Measurements from ENCODE around the gene MPP3. TPM values are rescaled to one million over a fixed set of nuclear protein-coding genes. Genes with fewer than 3 reads are reported as not detected.

MPP3 gene
- total RNA-seq, 1 experiment from 2014 or later: 19.5 TPM

DNA sequence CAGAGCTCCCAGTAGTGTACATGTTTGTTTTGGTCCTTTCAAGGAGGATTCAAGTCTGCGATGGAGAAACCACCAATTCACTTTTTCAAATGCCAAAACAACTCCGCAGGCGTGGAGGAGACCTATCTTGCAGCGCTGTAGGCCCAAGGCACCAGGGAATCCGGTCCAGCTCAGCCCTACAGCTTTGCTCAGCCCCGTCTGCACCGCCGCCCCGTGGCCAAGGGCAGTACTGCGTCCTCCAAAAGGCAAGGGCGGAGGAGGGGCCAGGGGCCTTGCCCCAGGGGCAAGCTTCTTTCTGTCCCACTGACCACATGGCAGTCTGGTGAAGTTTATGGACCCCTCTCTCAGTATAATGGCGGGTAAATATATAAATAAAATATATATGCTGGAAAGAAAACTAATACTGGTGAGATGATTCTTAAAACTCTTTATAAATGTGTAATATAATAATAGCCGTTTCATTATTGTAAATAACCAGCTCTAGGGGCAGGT is 13.3 kb upstream of the MPP3 start:
- intact Hi-C loops (cut with micrococcal nuclease): loop anchor here (1.0 to 10.0 kb wide), 3 partner anchors 13 to 151 kb away; partner anchors contain the start of gene MPP3
- BruUV-seq (replicated peaks): no TSS peak
- RAD21 ChIA-PET (ENCODE audit: low non-redundant PET in 1 of 2, low total read pairs in 2 of 2, uncharacterized antibody in 2 of 2, unreplicated experiment in 2 of 2): interaction anchor here (0.5 to 0.6 kb wide), 2 partner anchors 84 to 199 kb away, joined by 3 read pairs; no protein-coding TSS in a partner anchor
- Histone ChIP-seq H3K9me3 (ENCODE audit: control insufficient read depth in 1 of 2, insufficient read depth in 1 of 2, low read depth in 1 of 2, low read length in 2 of 2) (no peaks in the 10 kb centered on the region), H3K27me3 (ENCODE audit: insufficient read depth, low read length) (no peaks in the 10 kb centered on the region), H3K4me3 (replicated peaks in 1 of 2; ENCODE audit: low read depth in 1 of 2, low read length in 2 of 2) (no peak overlapping the region), H2AFZ (ENCODE audit: low read depth, low read length, poor library complexity, severe bottlenecking) (peak overlapping the region; percentile 92), H3K9me2 (ENCODE audit: insufficient read depth) (no peaks in the 10 kb centered on the region), H4K20me1 (ENCODE audit: insufficient read depth) (no peaks in the 10 kb centered on the region), H3K9ac (ENCODE audit: low read length) (no peak overlapping the region), H3K36me3 (ENCODE audit: control insufficient read depth in 1 of 2, insufficient read depth in 2 of 2, low read length in 2 of 2) (no peaks in the 10 kb centered on the region), H3K79me2 (ENCODE audit: insufficient read depth, low read length) (no peaks in the 10 kb centered on the region), H3K4me2 (ENCODE audit: low read length) (peak overlapping the region; percentile 23; the same call in 1 of the 2 replicates), H3K4me1 (ENCODE audit: control insufficient read depth in 1 of 2, insufficient read depth in 2 of 2, low read length in 2 of 2) (peaks cover 18 to 25% of the 10 kb centered on the region in 2 experiments), H3K27ac (ENCODE audit: low read depth, low read length) (no peak overlapping the region)
- DNase-seq (ENCODE audit: low read depth, low spot score) (peak; percentile 70), ATAC-seq (peak; percentile 93)
- CTCF ChIA-PET: interaction anchor here (0.7 to 2.1 kb wide), 25 partner anchors 9 to 156 kb away, joined by 3 to 15 read pairs (median 5); partner anchors contain the start of genes DUSP3 and MPP3
- no peak for TF ChIP-seq ZNF274 (IDR thresholded peaks at IDR 0.05; ENCODE audit: low read depth, low read length)
- peak; percentile 24; the same call in 1 of the 2 replicates for TF ChIP-seq ZFX (IDR thresholded peaks at IDR 0.05)
- peak; percentile 91 for TF ChIP-seq RAD21 (IDR thresholded peaks at IDR 0.05; ENCODE audit: low read depth)
- TF ChIP-seq, protein P1, sequence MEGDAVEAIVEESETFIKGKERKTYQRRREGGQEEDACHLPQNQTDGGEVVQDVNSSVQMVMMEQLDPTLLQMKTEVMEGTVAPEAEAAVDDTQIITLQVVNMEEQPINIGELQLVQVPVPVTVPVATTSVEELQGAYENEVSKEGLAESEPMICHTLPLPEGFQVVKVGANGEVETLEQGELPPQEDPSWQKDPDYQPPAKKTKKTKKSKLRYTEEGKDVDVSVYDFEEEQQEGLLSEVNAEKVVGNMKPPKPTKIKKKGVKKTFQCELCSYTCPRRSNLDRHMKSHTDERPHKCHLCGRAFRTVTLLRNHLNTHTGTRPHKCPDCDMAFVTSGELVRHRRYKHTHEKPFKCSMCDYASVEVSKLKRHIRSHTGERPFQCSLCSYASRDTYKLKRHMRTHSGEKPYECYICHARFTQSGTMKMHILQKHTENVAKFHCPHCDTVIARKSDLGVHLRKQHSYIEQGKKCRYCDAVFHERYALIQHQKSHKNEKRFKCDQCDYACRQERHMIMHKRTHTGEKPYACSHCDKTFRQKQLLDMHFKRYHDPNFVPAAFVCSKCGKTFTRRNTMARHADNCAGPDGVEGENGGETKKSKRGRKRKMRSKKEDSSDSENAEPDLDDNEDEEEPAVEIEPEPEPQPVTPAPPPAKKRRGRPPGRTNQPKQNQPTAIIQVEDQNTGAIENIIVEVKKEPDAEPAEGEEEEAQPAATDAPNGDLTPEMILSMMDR (IDR thresholded peaks at IDR 0.05 in 2 of 3, conservative IDR thresholded peaks at IDR 0.05 in 1 of 3; ENCODE audit: borderline replicate concordance in 1 of 3, insufficient read depth in 1 of 3, low read depth in 2 of 3, low read length in 2 of 3): peak; percentile 90 to 100 (median 96)
- POLR2A ChIA-PET: no interaction called here

DNA sequence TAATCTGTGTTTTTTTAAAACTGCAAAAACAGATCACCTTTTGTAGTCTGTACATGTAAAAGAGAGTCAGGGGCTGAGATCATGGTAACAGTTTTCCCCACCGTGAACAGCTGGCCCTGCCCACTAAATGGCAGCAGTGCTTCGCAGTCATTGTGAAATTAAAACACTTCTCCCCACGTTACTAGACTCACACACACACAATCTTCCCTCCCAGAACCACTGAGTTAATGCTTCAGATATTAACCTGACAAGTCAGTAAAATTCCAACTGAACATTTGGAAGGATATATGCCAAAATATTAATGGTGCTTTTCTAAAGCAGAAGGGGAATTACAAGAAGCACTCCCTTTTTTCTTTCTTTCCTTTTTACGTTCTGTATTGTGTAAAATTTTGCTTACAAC is 12.8 kb upstream of the MPP3 start:
- Histone ChIP-seq H3K79me2 (ENCODE audit: insufficient read depth, low read length) (no peaks in the 10 kb centered on the region), H4K20me1 (ENCODE audit: insufficient read depth) (no peaks in the 10 kb centered on the region), H3K4me3 (replicated peaks in 1 of 2; ENCODE audit: low read depth in 1 of 2, low read length in 2 of 2) (no peak overlapping the region), H2AFZ (ENCODE audit: low read depth, low read length, poor library complexity, severe bottlenecking) (peak overlapping the region; percentile 92), H3K27me3 (ENCODE audit: insufficient read depth, low read length) (no peaks in the 10 kb centered on the region), H3K4me2 (ENCODE audit: low read length) (peak overlapping the region; percentile 23; the same call in 1 of the 2 replicates), H3K9ac (ENCODE audit: low read length) (no peak overlapping the region), H3K9me3 (ENCODE audit: control insufficient read depth in 1 of 2, insufficient read depth in 1 of 2, low read depth in 1 of 2, low read length in 2 of 2) (no peaks in the 10 kb centered on the region), H3K36me3 (ENCODE audit: control insufficient read depth in 1 of 2, insufficient read depth in 2 of 2, low read length in 2 of 2) (no peaks in the 10 kb centered on the region), H3K27ac (ENCODE audit: low read depth, low read length) (no peak overlapping the region), H3K9me2 (ENCODE audit: insufficient read depth) (no peaks in the 10 kb centered on the region), H3K4me1 (ENCODE audit: control insufficient read depth in 1 of 2, insufficient read depth in 2 of 2, low read length in 2 of 2) (peaks cover 23 to 30% of the 10 kb centered on the region in 2 experiments)
- ChIA-PET CTCF (interaction anchor here (0.7 to 2.1 kb wide), 22 partner anchors 10 to 157 kb away, joined by 3 to 15 read pairs (median 5); partner anchors contain the start of genes DUSP3 and MPP3), POLR2A (no interaction called here), RAD21 (ENCODE audit: low non-redundant PET in 1 of 2, low total read pairs in 2 of 2, uncharacterized antibody in 2 of 2, unreplicated experiment in 2 of 2) (interaction anchor here in 1 of 2 experiments (0.5 kb wide), 1 partner anchor 200 kb away, joined by 3 read pairs; no protein-coding TSS in a partner anchor)
- no peak for DNase-seq (ENCODE audit: low read depth, low spot score)
- intact Hi-C loops (cut with micrococcal nuclease): loop anchor here (1.0 to 10.0 kb wide), 3 partner anchors 12 to 151 kb away; partner anchors contain the start of gene MPP3
- no peak for ATAC-seq
- BruUV-seq (replicated peaks): no TSS peak
- TF ChIP-seq SP1 (IDR thresholded peaks at IDR 0.05; ENCODE audit: low read depth) (no peak), EZH2 (IDR thresholded peaks at IDR 0.05) (no peak), CEBPB (IDR thresholded peaks at IDR 0.05; ENCODE audit: low read depth) (no peak), TCF7L2 (IDR thresholded peaks at IDR 0.05; ENCODE audit: borderline replicate concordance, extremely low read depth, insufficient read depth, insufficient read length) (no peak), SIN3A (IDR thresholded peaks at IDR 0.05; ENCODE audit: low read depth) (no peak), ELF1 (IDR thresholded peaks at IDR 0.05; ENCODE audit: borderline replicate concordance, low read depth) (no peak), EZH2phosphoT487 (IDR thresholded peaks at IDR 0.05; ENCODE audit: borderline replicate concordance) (no peak), ZNF274 (IDR thresholded peaks at IDR 0.05; ENCODE audit: low read depth, low read length) (no peak), FOSL1 (IDR thresholded peaks at IDR 0.05; ENCODE audit: low read depth) (no peak), CBX3 (IDR thresholded peaks at IDR 0.05; ENCODE audit: low read depth) (no peak), RAD21 (IDR thresholded peaks at IDR 0.05; ENCODE audit: low read depth) (no peak)
- TF ChIP-seq, protein P1 (IDR thresholded peaks at IDR 0.05 in 2 of 3, conservative IDR thresholded peaks at IDR 0.05 in 1 of 3; ENCODE audit: borderline replicate concordance in 1 of 3, insufficient read depth in 1 of 3, low read depth in 2 of 3, low read length in 2 of 3): no peak
- TF ChIP-seq, protein P2, sequence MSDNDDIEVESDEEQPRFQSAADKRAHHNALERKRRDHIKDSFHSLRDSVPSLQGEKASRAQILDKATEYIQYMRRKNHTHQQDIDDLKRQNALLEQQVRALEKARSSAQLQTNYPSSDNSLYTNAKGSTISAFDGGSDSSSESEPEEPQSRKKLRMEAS (IDR thresholded peaks at IDR 0.05): no peak
